Measurements from ENCODE around the gene SIPA1L3.

Gene SIPA1L3

GRCh38 chr19:38022791-38023670 is 116.0 kb downstream of the SIPA1L3 start:
- no peaks in the 10 kb centered on the region for H3K36me3 ChIP-seq (replicated peaks; ENCODE audit: insufficient read depth, low read length)
- H3K27me3 ChIP-seq (replicated peaks; ENCODE audit: insufficient read depth, low read length) = no peaks in the 10 kb centered on the region
- H2AFZ ChIP-seq (ENCODE audit: low read length) = no peak overlapping the region
- H3K4me3 ChIP-seq (ENCODE audit: low read length) = no peak overlapping the region
- H3K9ac ChIP-seq (ENCODE audit: low read length) = no peak overlapping the region
- H3K4me2 ChIP-seq (ENCODE audit: low read depth, low read length) = no peak overlapping the region
- H3K79me2 ChIP-seq (ENCODE audit: low read length) = no peaks in the 10 kb centered on the region
- no peaks in the 10 kb centered on the region for H3K9me2 ChIP-seq (replicated peaks; ENCODE audit: insufficient read depth, low read length)
- no peaks in the 10 kb centered on the region for H4K20me1 ChIP-seq (ENCODE audit: insufficient read depth, low read length)
- no peaks in the 10 kb centered on the region for H3K4me1 ChIP-seq (ENCODE audit: low read length)
- H3F3A ChIP-seq (ENCODE audit: insufficient read depth, low read length) = no peaks in the 10 kb centered on the region
- H3K27ac ChIP-seq (ENCODE audit: low read length) = no peak overlapping the region
- no peak for DNase-seq
- H3K9me3 ChIP-seq (replicated peaks; ENCODE audit: insufficient read depth, low read length) = no peaks in the 10 kb centered on the region
- no peak for TF ChIP-seq EZH2phosphoT487 (IDR thresholded peaks at IDR 0.05; ENCODE audit: low read length)
- TF ChIP-seq EZH2 (optimal IDR thresholded peaks at IDR 0.05; ENCODE audit: low read depth, low read length) = no peak
- TF ChIP-seq CTCF (IDR thresholded peaks at IDR 0.05; ENCODE audit: low read length) = no peak

DNA sequence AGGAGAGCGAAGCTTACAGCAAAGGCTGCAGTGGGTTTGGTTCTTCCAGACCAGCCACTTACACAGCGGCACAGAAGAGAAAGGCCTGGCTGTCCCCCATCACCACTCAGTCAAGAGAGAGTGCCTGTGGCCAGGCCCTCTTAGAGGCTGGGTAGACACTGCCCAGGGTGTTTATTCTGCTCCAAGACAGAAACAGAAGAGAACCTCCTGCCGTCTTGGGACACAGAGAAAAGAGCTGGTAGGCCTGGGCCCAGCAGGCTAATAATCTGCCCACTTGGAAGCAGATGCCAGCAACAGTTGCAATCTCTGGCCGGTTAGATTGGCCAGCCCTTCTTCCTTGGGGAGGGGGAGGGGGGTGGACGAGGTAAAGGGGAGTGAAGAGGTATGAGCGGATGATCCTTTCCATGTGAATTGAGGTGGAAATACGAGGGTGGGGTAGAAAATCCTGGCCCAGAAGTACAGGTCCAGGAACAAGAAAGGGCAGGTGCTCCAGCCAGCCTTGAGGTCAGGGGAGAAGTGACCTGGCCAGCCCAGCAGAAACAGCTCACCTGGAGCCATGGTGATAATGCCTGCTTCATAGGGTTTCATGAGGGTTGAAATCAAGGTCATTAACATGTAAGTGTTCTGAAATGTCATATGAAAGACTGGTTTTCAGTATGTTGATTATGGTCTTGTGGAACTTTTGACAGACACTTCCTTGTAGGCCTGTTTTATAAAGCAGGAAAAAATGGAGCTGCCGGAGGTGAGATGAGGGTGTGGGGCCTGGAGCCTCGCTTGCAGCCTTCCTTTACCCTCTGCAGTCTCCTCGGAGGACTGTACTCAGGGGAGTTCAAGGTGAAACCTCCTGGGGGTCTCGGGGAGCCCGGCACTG is 116.9 kb downstream of the SIPA1L3 start:
- no peak for TF ChIP-seq CTCF (IDR thresholded peaks at IDR 0.05; ENCODE audit: low read length)
- no peak for TF ChIP-seq EZH2phosphoT487 (IDR thresholded peaks at IDR 0.05; ENCODE audit: low read length)
- no peak for TF ChIP-seq EZH2 (optimal IDR thresholded peaks at IDR 0.05; ENCODE audit: low read depth, low read length)
- Histone ChIP-seq H3K79me2 (ENCODE audit: low read length) (no peaks in the 10 kb centered on the region), H3K9ac (ENCODE audit: low read length) (no peak overlapping the region), H2AFZ (ENCODE audit: low read length) (no peak overlapping the region), H3K4me2 (ENCODE audit: low read depth, low read length) (no peak overlapping the region), H3K27ac (ENCODE audit: low read length) (no peak overlapping the region), H3K27me3 (replicated peaks; ENCODE audit: insufficient read depth, low read length) (no peaks in the 10 kb centered on the region), H3K4me3 (ENCODE audit: low read length) (no peak overlapping the region), H3K9me3 (replicated peaks; ENCODE audit: insufficient read depth, low read length) (no peaks in the 10 kb centered on the region), H4K20me1 (ENCODE audit: insufficient read depth, low read length) (no peaks in the 10 kb centered on the region), H3K9me2 (replicated peaks; ENCODE audit: insufficient read depth, low read length) (no peaks in the 10 kb centered on the region), H3K4me1 (ENCODE audit: low read length) (no peaks in the 10 kb centered on the region), H3F3A (ENCODE audit: insufficient read depth, low read length) (no peaks in the 10 kb centered on the region), H3K36me3 (replicated peaks; ENCODE audit: insufficient read depth, low read length) (no peaks in the 10 kb centered on the region)
- no peak for DNase-seq

- Histone ChIP-seq H3K36me3 (replicated peaks; ENCODE audit: insufficient read depth, low read length) (no peaks in the 10 kb centered on the region), H3K27ac (ENCODE audit: low read length) (no peak overlapping the region), H3K9me2 (replicated peaks; ENCODE audit: insufficient read depth, low read length) (no peaks in the 10 kb centered on the region), H3K4me1 (ENCODE audit: low read length) (no peaks in the 10 kb centered on the region), H3K4me2 (ENCODE audit: low read depth, low read length) (no peak overlapping the region), H2AFZ (ENCODE audit: low read length) (no peak overlapping the region), H3K9ac (ENCODE audit: low read length) (no peak overlapping the region), H3K27me3 (replicated peaks; ENCODE audit: insufficient read depth, low read length) (no peaks in the 10 kb centered on the region), H3K79me2 (ENCODE audit: low read length) (no peaks in the 10 kb centered on the region), H3K9me3 (replicated peaks; ENCODE audit: insufficient read depth, low read length) (no peaks in the 10 kb centered on the region), H3F3A (ENCODE audit: insufficient read depth, low read length) (no peaks in the 10 kb centered on the region), H4K20me1 (ENCODE audit: insufficient read depth, low read length) (no peaks in the 10 kb centered on the region), H3K4me3 (ENCODE audit: low read length) (no peak overlapping the region)
- DNase-seq = no peak
- no peak for TF ChIP-seq EZH2 (optimal IDR thresholded peaks at IDR 0.05; ENCODE audit: low read depth, low read length)
- no peak for TF ChIP-seq EZH2phosphoT487 (IDR thresholded peaks at IDR 0.05; ENCODE audit: low read length)
- no peak for TF ChIP-seq CTCF (IDR thresholded peaks at IDR 0.05; ENCODE audit: low read length)
Measured at GRCh38 chr19:38024992-38025908, 118.2 kb downstream of the SIPA1L3 start.
